Glutamatergic neuron (in vitro differentiated cells): ENCODE results near the gene TTC29. TPM values are rescaled to one million over a fixed set of nuclear protein-coding genes. Genes with fewer than 3 reads are reported as not detected.
"Not testable (repeated sequence)": the region's sequence is repeated elsewhere in the genome, so short reads cannot be mapped to it uniquely, and the experiment has no call there.

Experiments
- DNase-seq: peaks from one replicate; pipeline ENCODE4 v3.0.0; 2022
- H3K27ac Mint-ChIP-seq: one replicate; pipeline ENCODE4 v1.8.0; 2020; ENCODE audit warnings: mild to moderate bottlenecking, mixed read lengths, inconsistent platforms; ENCODE audit not compliant: unreplicated experiment
- H3K27me3 Mint-ChIP-seq: one replicate; pipeline ENCODE4 v1.8.0; 2020; ENCODE audit warnings: mild to moderate bottlenecking, moderate library complexity, mixed read lengths, inconsistent platforms; ENCODE audit not compliant: unreplicated experiment
- H3K36me3 Mint-ChIP-seq: one replicate; pipeline ENCODE4 v1.8.0; 2020; ENCODE audit warnings: mild to moderate bottlenecking, mixed read lengths, inconsistent platforms; ENCODE audit not compliant: unreplicated experiment
- H3K4me1 Mint-ChIP-seq: one replicate; pipeline ENCODE4 v1.8.0; 2020; ENCODE audit warnings: mild to moderate bottlenecking, low read depth, mixed read lengths, inconsistent platforms; ENCODE audit not compliant: unreplicated experiment
- H3K4me3 Mint-ChIP-seq: one replicate; pipeline ENCODE4 v1.8.0; 2020; ENCODE audit warnings: mild to moderate bottlenecking, mixed read lengths, inconsistent platforms; ENCODE audit not compliant: unreplicated experiment
- H3K9me3 Mint-ChIP-seq: one replicate; pipeline ENCODE4 v1.8.0; 2020; ENCODE audit warnings: mild to moderate bottlenecking, moderate library complexity, mixed read lengths, inconsistent platforms; ENCODE audit not compliant: unreplicated experiment
- CTCF ChIP-seq: fragments of 200-600 bp; sonication (generic); IDR thresholded peaks from one replicate; pipeline ENCODE4 v1.5.0; 2021; ENCODE audit not compliant: partially characterized antibody, unreplicated experiment
- total RNA-seq: library from RNA; stranded (reverse); fragmentation: NEBNext Ultra II Directional; extraction: Animal tissue kit (Norgen Biotek cat#: 25700); gene quantifications from one replicate; pipeline ENCODE4 v1.2.1, GENCODE V29; 2021; ENCODE audit not compliant: unreplicated experiment

Gene TTC29
- total RNA-seq, 1 donor from 2014 or later = 0.44 TPM

- DNase-seq = no peak
- Mint-ChIP-seq H3K4me3 (no peak overlapping the region), H3K36me3 (no peaks in the 10 kb centered on the region), H3K4me1 (no peaks in the 10 kb centered on the region), H3K27ac (no peak overlapping the region), H3K27me3 (peaks cover 3% of the 10 kb centered on the region), H3K9me3 (no peaks in the 10 kb centered on the region)
- TF ChIP-seq CTCF = no peak
Observed at GRCh38 chr4:146840731-146841130, 104.9 kb downstream of the TTC29 start.

GRCh38 chr4:146835096-146835495 is 110.6 kb downstream of the TTC29 start:
- no peak for TF ChIP-seq CTCF
- no peaks in the 10 kb centered on the region for H3K9me3 Mint-ChIP-seq
- peaks cover 2% of the 10 kb centered on the region for H3K4me1 Mint-ChIP-seq
- H3K27ac Mint-ChIP-seq = no peak overlapping the region
- no peaks in the 10 kb centered on the region for H3K36me3 Mint-ChIP-seq
- no peak overlapping the region for H3K4me3 Mint-ChIP-seq
- peaks cover 3% of the 10 kb centered on the region for H3K27me3 Mint-ChIP-seq
- DNase-seq = no peak

GRCh38 chr4:146834263-146835034 is 111.2 kb downstream of the TTC29 start:
- Mint-ChIP-seq H3K27me3 (peaks cover 3% of the 10 kb centered on the region), H3K4me3 (no peak overlapping the region), H3K27ac (no peak overlapping the region), H3K9me3 (no peaks in the 10 kb centered on the region), H3K4me1 (peaks cover 2% of the 10 kb centered on the region), H3K36me3 (no peaks in the 10 kb centered on the region)
- no peak for TF ChIP-seq CTCF
- DNase-seq = no peak

GRCh38 chr4:146833530-146833929 is 112.1 kb downstream of the TTC29 start:
- H3K4me1 Mint-ChIP-seq = peaks cover 5% of the 10 kb centered on the region
- no peak overlapping the region for H3K4me3 Mint-ChIP-seq
- no peak for DNase-seq
- H3K27ac Mint-ChIP-seq = no peak overlapping the region
- H3K27me3 Mint-ChIP-seq = peaks cover 3% of the 10 kb centered on the region
- no peaks in the 10 kb centered on the region for H3K9me3 Mint-ChIP-seq
- H3K36me3 Mint-ChIP-seq = no peaks in the 10 kb centered on the region
- no peak for TF ChIP-seq CTCF

- H3K4me1 Mint-ChIP-seq, H3K36me3 Mint-ChIP-seq, H3K27me3 Mint-ChIP-seq, DNase-seq, H3K4me3 Mint-ChIP-seq, H3K27ac Mint-ChIP-seq, H3K9me3 Mint-ChIP-seq: not testable (repeated sequence)
Observed at GRCh38 chr4:146822980-146823379, 122.7 kb downstream of the TTC29 start.
